Hematopoietic multipotent progenitor cell treated with erythropoietin and hydrocortisone succinate and interleukin-3 and kit ligand, for 15 days (in vitro differentiated cells): ENCODE measurements around the gene SPTSSA.
"Not testable (repeated sequence)": the region's sequence is repeated elsewhere in the genome, so short reads cannot be mapped to it uniquely, and the experiment has no call there.

Experiments
- DNase-seq: peaks from one replicate; pipeline ENCODE4 v3.0.0-alpha.2; 2015; ENCODE audit warnings: low spot score

Gene SPTSSA

DNA sequence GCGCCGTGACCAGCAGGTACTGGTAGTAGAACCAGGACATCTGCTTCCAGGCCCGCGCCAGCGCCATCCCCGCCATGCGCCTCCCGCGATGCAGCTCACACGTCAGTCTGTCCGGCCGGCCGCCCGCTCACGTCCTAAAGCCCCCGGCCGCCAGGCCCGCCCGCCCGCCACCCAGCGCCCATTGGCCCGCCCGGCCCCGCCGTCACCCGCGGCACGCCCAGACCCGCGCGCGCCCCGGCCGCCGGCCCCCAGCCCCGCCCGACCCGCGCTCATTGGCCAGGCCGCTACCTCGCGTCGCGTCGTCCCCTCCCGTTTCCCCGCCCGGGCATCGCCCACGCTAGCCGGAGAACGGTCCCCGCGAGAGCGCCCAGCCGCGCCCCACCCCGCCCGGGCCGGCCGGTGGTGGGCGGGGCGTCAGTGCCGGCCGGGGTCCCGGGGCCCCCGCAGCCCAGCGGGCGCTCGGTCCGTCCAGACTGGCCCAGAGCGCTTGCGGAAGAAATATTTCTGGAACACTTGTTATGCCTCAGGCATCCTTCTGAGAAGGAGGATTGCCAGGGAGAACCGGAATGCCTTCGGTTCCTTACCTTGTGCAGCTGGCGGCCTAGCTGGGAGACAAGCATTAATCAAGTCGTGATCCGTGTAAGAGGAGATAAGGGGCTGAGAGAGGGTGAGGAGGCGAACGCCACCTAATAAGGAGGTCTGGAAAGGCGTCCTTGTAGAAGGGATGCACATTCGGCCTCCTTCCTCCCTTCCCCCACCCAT, at the start of gene SPTSSA:
Gene SPTSSA, minus strand, starts transcription at position 109 of the 762 bp plus-strand sequence. Its CDS starts 33 bp downstream, at position 76.
- DNase-seq, result peak; percentile 86

DNA sequence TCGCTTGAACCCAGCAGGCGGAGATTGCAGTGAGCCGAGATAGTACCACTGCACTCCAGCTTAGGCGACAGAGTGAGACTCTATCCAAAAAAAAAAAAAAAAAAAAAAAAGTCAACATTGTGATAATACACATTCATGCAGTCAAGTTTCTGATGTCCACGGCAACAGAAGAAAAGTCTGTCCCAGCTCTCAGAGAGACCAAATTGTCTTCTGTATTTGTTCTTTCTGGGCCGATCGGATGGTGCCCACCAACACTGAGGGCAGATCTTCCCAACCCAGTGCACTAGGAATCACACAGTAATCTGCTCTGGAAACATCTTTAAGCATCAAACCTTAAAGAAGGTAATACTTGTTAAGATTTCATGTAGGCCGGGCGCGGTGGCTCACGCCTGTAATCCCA, 45.8 kb upstream of the SPTSSA start:
- no peak for DNase-seq

DNA sequence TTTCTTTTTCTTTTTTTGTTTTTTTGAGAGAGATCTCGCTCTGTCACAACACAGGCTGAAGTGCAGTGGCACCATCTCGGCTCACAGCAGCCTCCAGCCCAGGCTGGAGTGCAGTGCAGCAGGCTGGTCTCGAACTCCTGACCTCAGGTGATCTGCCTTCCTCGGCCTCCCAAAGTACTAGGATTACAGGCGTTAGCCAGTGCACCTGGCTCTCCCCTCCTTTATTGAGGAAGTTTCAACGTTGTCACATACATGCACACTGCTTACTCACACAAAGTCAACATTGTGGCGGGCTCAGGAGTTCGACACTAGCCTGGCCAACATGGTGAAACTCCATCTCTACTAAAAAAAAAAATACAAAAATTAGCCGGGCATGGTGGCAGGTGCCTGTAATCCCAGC, 45.4 kb upstream of the SPTSSA start:
- no peak for DNase-seq

GRCh38 chr14:34505124-34505491, 43.1 kb upstream of the SPTSSA start:
- not testable (repeated sequence) for DNase-seq

- not testable (repeated sequence) for DNase-seq
Measured at GRCh38 chr14:34504027-34504426, 42.0 kb upstream of the SPTSSA start.

GRCh38 chr14:34502545-34503225, 40.6 kb upstream of the SPTSSA start:
- DNase-seq, result no peak

DNA sequence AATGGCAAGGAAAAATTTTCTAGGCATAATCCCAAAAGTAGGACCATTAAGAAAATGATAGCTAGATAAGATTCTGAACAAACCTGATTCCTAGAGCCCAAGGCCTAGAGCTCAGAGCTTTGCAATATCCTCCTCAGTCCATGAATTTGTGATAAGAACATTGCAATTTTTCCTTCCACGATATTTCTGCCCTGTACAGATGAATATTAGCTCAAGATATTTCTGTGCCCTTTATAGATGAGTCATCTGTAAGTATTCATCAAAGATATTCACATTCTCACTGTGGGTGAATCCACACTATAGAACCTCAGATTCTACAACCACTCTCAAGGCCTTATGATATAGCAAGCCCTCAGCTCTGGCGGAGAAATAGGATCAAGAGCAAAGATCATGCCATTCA, 40.0 kb upstream of the SPTSSA start:
- DNase-seq, result no peak

DNA sequence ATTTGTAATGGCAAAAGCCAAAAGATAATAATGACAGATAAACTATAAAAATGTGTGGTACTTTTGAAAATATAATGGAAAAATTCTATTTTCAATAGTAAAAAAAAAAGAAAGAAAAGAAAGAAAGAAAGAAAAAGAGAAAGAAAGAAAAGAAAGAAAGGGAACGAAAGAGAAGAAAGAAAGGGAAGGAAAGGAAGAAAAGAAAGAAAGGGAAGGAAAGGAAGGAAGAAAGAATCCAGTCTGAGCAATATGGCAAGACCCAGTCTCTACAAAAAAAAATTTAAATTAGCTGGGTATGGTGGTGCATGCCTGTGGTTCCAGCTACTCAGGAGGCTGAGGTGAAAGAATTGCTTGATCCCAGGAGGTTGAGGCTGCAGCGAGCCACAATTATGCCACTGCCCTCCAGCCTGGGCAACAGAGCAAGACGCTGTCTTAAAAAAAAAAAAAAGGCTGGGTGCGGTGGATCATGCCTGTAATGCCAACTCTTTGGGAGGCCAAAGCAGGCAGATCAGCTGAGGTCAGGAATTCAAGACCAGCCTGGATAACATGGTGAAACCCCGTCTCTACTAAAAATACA, 39.1 kb upstream of the SPTSSA start:
- DNase-seq, result no peak

DNA sequence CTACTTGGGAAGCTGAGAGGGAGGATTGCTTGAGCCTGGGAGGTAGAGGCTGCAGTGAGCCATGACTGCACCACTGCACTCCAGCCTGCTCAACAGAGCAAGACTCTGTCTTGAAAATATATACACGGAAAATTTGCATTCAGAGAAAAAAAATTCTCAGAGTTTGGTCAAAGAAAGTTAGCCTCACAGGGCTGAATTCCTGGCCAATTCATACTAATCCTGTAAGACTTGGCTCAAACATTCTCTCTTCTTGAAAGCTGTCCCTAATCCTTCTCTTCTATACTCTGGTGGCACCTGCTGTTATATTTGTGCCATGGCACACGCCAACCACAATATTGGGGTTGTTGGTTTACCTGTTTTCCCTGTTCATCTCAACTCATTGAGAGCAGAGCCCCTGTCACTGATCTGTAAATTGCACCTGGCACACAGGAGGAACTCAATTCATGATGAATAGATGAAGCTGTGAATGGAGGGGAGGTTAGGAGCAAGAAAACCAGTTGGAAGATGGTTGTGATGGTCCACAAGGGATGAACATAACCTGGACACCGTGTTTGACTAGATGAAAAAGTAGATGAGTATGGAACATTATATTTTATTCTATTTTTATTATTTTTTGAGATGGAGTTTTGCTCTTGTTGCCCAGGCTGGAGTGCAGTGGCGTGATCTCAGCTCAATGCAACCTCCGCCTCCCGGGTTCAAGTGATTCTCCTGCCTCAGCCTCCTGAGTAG, 36.8 kb upstream of the SPTSSA start:
- no peak for DNase-seq

- DNase-seq, result no peak
Measured at GRCh38 chr14:34496679-34497513, 34.9 kb upstream of the SPTSSA start.

DNA sequence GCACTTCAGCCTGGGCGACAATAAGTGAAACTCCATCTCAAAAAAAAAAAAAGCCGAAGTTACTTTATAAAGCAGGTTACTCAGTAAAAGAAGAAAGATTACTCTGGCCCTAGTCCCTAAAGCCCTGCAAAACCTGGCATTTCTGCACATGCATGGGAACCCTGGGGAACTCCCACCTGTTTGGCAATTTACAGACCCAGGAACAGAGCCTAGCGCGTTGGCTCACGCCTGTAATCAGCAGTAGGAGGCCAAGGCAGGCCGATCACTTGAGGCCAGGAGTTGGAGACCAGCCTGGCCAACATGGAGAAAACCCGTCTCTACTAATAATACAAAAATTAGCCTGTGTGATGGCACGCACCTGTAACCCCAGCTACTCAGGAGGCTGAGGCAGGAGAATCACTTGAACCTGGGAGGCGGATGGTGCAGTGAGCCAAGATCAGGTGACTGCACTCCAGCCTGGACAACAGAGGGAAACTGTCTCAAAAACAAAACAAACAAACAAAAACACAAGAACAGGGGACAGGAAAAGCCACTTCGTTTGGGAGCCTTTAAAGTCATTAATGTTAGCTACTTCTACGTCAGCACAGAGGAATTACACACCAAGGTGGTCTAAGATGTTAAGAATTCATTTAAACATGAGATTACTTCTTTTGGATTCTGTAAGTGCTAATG, 34.1 kb upstream of the SPTSSA start:
- no peak for DNase-seq

DNA sequence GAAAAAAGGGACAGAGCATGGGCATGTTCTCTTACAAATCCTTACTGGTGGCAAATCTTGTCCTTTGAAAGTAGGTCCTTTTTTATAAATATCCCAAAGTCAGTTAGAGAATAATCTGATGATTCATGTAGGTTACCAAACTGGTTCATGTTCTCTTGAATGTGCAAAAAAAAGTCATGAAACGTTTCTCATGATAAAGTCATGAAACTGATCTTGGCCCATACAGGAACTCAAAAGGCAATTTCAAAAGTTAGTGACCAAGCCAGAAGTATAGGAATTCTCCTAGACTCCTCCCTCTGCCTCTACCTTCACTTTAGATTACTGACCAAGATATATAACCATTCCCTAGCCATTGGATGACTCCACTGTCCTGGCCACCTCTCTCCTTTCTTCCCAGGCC, 27.3 kb upstream of the SPTSSA start:
- no peak for DNase-seq

DNA sequence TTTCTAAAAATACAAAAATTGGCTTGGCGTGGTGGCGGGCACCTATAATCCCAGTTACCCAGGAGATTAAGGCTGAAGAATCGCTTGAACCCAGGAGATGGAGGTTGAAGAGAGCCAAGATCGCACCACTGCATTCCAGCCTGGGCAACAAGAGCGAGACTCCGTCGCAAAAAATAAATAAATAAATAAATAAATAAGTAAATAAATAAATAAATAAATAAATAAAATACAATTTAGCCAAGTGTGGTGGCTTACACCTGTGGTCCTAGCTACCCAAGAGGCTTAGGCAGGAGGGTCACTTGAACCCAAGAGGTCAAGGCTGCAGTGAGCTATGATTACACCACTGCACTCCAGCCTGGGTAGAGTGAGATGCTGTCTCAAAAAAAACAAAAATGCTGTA, 26.5 kb upstream of the SPTSSA start:
- no peak for DNase-seq

DNA sequence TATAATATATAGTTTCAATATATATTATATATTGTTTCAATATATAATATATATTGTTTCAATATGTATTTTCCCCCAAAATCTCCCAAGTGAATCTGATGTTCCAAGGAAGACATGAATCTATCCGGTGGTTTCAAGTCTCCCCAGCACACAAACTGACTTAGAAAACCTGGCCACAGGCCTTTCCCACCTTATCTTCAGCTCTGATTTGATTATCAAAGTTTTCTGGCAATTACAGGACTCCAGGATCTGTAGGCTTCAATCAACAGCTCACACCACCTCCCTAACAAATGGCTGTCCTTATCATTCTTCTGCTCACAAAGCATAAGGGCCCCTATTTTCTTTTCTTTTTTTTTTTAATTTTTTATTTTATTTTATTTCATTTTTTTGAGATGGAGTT, 22.7 kb upstream of the SPTSSA start:
- no peak for DNase-seq

DNA sequence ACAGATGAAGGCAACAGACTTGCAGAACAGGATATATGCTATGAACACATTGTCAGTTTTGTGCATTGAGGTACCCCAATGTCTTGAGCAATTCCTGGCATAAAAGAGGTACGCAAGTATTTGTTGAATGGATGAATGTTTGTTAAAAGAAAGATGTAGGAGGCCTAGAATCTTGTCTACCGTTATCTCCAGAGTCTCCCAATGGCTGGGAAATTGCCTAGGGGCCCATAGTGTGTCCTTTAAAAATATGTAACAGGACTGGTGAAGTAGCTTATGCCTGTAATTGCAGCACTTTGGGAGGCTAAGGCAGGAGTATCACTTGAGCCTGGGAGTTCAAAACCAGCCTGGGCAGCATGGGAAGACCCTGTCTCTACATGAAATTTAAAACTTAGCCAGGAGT, 20.4 kb upstream of the SPTSSA start:
- DNase-seq, result no peak

DNA sequence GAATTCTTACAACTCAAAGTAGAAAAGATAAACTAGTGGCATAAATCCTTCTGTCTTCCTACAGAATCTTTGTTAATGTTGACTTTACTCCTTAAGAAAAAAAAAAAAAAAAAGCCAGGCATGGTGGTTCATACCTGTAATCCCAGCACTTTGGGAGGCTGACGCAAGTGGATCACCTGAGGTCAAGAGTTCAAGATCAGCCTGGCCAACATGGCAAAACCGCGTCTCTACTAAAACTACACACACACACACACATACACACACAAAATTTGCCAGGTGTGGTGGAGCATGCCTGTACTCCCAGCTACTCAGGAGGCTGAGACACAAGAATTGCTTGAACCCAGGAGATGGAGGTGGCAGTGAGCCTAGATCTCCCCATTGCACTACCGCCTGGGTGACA, 17.7 kb upstream of the SPTSSA start:
- no peak for DNase-seq

DNA sequence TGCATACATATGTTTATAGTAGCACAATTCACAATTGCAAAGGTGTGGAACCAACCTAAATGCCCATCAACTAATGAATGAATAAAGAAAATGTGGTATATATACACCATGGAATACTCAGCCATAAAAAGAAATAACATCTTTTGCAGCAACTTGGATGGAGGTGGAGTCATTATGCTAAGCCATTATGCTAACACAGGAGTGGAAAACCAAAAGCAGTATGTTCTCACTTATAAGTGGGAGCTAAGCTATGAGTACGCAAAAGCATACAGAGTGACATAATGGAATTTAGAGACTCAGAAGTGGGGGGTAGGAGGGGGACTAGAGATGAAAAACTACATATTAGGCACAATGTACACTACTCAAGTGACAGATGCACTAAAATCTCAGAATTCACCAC, 16.2 kb upstream of the SPTSSA start:
- DNase-seq, result no peak

GRCh38 chr14:34476036-34476435, 14.0 kb upstream of the SPTSSA start:
- not testable (repeated sequence) for DNase-seq

DNA sequence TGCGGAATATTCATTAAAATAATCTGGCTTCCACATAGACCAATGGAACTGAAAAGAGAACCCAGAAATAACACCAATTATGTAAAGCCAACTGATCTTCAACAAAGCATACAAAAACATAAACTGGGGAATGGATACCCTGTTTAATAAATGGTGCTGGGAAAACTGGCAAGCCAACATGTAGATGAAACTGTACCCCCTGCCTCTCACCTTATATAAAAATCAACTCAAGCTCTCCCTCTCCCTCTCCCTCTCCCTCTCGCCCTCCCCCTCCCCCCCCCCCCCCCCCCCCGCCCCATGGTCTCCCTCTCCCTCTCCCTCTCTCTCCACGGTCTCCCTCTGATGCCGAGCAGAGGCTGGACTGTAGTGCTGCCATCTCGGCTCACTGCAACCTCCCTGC, 13.1 kb upstream of the SPTSSA start:
- no peak for DNase-seq

DNA sequence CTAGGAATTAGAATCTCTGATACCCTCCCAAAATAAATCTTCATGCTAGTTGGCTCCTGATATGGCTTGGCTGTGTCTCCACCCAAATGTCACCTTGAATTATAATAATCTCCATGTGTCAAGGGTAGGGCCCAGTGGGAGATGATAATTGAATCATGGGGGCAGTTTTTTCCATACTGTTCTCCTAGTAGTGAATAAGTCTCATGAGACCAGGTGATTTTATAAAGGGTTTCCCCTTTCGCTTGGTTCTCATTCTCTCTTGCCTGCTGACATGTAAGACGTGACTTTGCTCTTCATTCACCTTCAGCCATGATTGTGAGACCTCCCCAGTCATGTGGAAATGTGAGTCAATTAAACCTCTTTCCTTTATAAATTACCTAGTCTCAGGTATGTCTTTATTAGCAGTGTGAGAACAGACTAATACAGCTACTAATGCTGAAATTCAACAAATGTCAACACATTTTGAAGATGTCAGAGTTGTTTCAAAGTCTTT, 12.2 kb upstream of the SPTSSA start:
- no peak for DNase-seq

- no peak for DNase-seq
Measured at GRCh38 chr14:34472706-34473279, 10.8 kb upstream of the SPTSSA start.
